Left forelimb (tissue), 1 donor: Measurements from ENCODE around the gene SEPTIN5.
A peak's percentile ranks its signal among the peaks of the same experiment; 100 is the strongest.

Experiments used
- DNase-seq: peaks from one replicate; pipeline ENCODE4 v3.0.0-alpha.2; 2018; ENCODE audit warnings: low spot score

Gene SEPTIN5

DNA sequence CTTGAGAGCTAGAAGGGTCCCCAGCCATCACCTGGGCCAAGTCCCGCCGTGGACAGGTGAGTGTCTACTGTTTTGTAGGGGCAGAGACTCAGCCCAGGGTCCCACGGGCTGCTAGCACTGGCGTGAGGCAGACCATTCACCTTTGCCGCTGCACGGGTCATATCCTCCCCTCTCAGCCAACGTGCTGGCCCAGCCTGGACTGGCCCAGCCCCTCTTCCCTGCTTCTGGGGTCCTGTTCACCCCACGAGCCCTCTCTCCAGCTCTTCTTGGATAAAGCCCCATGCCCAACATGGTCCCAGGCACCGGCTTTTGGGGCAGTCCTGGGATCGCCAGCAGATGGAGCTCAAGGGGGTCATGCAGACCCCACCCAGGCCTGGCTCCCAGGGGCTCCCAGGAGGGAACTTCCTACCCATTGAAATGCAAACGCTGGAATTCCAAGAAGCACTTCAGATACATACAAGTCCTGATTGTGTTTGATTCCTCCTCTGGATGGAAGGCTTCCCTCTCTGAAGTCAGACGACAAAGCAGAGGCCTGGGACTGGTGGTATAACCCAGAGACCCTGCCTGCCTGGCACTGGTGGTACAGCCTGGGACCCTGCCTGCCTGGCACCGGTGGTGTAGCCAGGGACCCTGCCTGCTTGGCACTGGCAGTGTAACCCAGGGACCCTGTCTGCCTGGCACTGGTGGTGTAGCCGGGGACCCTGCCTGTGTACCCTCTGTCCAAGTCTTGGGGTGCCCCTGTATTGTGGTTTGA, 8.9 kb upstream of the SEPTIN5 start:
- DNase-seq: peak; percentile 60

DNA sequence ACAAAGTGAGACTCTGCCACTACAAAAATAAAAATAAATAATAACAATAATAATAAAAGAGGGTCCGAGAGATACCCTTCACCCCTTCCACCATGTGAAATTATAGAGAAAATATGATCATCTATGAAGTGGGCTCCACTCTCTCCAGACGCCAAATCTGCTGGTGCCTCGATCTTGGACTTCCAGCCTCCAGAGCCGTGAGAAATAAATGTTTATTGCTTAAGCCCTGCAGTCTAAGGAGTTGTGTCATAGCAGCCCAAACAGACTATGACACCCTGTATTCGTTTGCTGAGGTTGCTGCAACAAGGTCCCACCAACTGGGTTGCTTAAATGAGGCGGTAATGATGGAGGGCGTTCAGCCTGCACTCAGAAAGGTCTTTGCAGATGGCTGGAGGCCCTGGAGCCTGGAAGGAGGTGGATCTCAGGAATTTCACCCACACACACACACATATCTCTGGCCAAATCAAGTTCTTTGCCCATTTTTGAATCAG, 7.6 kb upstream of the SEPTIN5 start:
- DNase-seq: peak; percentile 31

GRCh38 chr22:19707347-19708290, 6.7 kb upstream of the SEPTIN5 start:
- peak; percentile 61 for DNase-seq

- peak; percentile 52 for DNase-seq
Observed at GRCh38 chr22:19708321-19709011, 5.8 kb upstream of the SEPTIN5 start.

- no peak for DNase-seq
Observed at GRCh38 chr22:19709063-19709769, 5.1 kb upstream of the SEPTIN5 start.

DNA sequence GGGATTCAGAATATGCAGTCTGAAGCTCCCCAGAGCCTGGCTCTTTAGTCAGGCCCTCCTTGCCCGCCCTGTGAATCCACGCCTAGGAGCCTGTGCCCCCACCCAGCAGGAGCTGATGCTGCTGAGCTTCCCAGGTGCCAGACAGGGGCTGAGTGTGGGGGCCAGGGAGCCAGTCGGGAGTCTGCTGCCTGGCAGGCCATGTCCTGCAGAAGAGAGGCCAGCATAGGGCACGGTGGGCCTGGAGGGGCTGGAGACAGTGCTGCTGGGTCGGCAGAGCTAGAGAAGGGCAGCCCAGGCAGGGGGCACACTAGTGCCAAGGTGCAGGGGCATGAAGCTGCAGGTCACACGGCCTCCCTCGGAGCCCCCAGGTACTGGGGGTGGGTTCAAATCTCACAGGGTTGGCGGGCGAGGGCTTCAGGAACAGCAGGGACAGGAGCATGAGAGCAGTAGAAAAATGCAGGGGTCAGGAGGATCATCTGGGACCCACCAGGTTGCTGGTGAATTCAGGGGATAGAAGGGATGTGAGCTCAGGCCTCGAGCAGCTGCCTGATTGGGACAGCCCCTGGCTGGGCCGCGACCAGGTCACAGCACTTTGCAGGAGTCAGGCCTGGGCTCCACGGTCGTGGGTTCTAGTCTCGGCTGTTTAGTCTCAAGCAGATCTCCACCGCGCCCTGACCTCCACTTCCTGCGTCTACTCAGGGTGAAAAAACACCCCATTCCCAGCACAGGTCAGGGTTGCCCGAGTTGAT, 4.1 kb upstream of the SEPTIN5 start:
- DNase-seq: no peak

- DNase-seq: no peak
Observed at GRCh38 chr22:19710769-19711106, 3.6 kb upstream of the SEPTIN5 start.

- DNase-seq: peak; percentile 62
Observed at GRCh38 chr22:19713245-19713644, 1.1 kb upstream of the SEPTIN5 start.

- peak; percentile 69 for DNase-seq
Observed at GRCh38 chr22:19713650-19714311, 522 bp upstream of the SEPTIN5 start.

GRCh38 chr22:19715188-19715930, 1.1 kb downstream of the SEPTIN5 start:
- DNase-seq: peak; percentile 59

DNA sequence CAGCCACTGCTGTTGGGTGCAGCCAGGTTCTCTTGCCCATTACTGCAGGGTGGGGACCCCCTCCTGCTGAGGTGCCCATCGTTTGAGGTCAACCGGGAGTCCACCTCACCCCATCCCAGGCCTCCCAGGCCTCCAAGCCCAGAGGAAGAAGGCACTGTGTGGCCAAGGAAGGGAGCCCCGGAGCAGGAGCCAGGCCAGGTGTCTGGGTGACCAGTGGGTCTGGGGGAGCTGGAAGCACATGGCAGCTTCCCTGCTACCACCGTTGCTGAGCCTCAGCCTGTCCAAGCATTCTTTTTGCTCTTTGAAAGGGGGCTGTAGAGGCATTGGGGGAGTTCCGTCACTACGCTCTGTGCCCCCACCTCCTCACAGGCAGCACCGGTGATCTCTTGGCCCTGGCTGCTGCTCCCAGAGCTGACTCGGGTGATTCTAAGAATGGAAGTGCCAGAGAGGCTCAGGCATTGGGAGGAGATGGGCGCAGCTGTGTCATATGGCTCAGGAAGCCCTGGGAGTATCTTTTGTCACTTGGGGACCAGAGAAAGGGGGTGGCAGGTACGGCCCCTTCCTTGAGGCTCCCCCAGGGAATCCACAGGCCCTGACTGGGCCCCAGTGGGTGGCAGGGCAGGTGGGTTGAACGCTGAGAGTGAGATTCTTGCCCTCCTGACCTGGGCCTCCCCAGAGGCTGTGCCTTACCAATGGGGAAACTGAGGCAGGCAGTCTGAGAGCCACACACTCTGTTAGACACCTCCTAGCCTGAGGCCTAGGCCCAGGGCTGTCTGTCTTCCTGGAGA, 1.9 kb downstream of the SEPTIN5 start:
- no peak for DNase-seq

- DNase-seq: no peak
Observed at GRCh38 chr22:19716829-19717105, 2.5 kb downstream of the SEPTIN5 start.

DNA sequence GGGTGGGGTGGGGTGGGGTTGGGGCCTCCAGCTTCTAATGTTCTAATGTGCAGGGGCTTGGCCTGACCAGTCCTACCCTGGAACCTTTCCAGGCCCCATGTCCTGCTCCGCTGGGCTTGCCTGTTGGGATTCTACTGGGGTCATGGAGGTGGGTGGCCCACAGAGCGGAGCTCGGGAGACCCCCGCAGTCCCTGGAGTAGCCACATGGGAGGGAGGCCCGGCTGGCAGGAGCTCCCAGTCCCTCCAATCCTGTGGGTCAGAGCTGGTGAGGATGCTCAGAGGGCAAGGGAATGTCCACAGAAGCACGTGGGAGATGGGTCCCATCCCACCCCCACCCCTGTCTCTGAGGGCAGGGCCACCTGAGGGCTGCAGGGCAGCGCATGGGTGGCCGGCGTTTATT, 2.9 kb downstream of the SEPTIN5 start:
- no peak for DNase-seq

- DNase-seq: peak; percentile 90
Observed at GRCh38 chr22:19717691-19718455, 3.6 kb downstream of the SEPTIN5 start.

- DNase-seq: no peak
Observed at GRCh38 chr22:19718456-19719049, 4.2 kb downstream of the SEPTIN5 start.

GRCh38 chr22:19719050-19719482, 4.8 kb downstream of the SEPTIN5 start:
- DNase-seq: no peak

- no peak for DNase-seq
Observed at GRCh38 chr22:19719488-19720021, 5.3 kb downstream of the SEPTIN5 start.
